Skeletal muscle tissue (tissue), 4 donors: ENCODE data around the gene ZNRF1. TPM values are rescaled to one million over a fixed set of nuclear protein-coding genes. Genes with fewer than 3 reads are reported as not detected.
A peak's percentile ranks its signal among the peaks of the same experiment; 100 is the strongest.
"Not testable (repeated sequence)": the region's sequence is repeated elsewhere in the genome, so short reads cannot be mapped to it uniquely, and the experiment has no call there.

Source experiments
- H3K27ac ChIP-seq: one replicate; pipeline ENCODE4 v1.7.0; 2013; ENCODE audit warnings: mild to moderate bottlenecking, low read depth, low read length, inconsistent platforms
- H3K27me3 ChIP-seq, 3 donors: one replicate each; pipeline ENCODE4 v1.7.0; 2013; ENCODE audit warnings: low read length in 3 of 3; ENCODE audit not compliant: control insufficient read depth in 3 of 3, insufficient read depth in 3 of 3
- H3K36me3 ChIP-seq, 3 donors: one replicate each; pipeline ENCODE4 v1.7.0; 2013; ENCODE audit warnings: low read length in 3 of 3; ENCODE audit not compliant: control insufficient read depth in 3 of 3, insufficient read depth in 3 of 3
- H3K4me1 ChIP-seq, 3 donors: one replicate each; pipeline ENCODE4 v1.7.0; 2013; ENCODE audit warnings: low read length in 3 of 3, mild to moderate bottlenecking in 3 of 3; ENCODE audit not compliant: control insufficient read depth in 3 of 3, insufficient read depth in 3 of 3
- H3K4me3 ChIP-seq, 3 donors: one replicate each; pipeline ENCODE4 v1.7.0; 2013; ENCODE audit warnings: low read length in 3 of 3
- H3K9ac ChIP-seq, 3 donors: one replicate each; pipeline ENCODE4 v1.7.0; 2013; ENCODE audit warnings: low read length in 3 of 3, mild to moderate bottlenecking in 3 of 3, moderate library complexity in 2 of 3, low read depth in 1 of 3
- H3K9me3 ChIP-seq, 3 donors: one replicate each; pipeline ENCODE4 v1.7.0; 2013; ENCODE audit warnings: low read length in 3 of 3; ENCODE audit not compliant: control insufficient read depth in 3 of 3
- total RNA-seq: library from RNA; depleted of rRNA; stranded (reverse); fragments of >200 nt; gene quantifications from one replicate; pipeline ENCODE4 v1.2.3, GENCODE V29; 2014
- donor health status: Osteomylitis.

Gene ZNRF1
- total RNA-seq, 1 donor from 2014 or later, result 7.8 TPM

GRCh38 chr16:75090899-75091298 is 92.1 kb downstream of the ZNRF1 start:
- H3K27ac ChIP-seq, H3K27me3 ChIP-seq, H3K9me3 ChIP-seq, H3K9ac ChIP-seq, H3K4me3 ChIP-seq: not testable (repeated sequence)
- Histone ChIP-seq H3K36me3 (peaks cover 5 to 13% (median 10%) of the 10 kb centered on the region in 3 donors), H3K4me1 (peaks cover 38 to 62% (median 42%) of the 10 kb centered on the region in 3 donors)

GRCh38 chr16:75091619-75092018 is 92.8 kb downstream of the ZNRF1 start:
- not testable (repeated sequence) for H3K27me3 ChIP-seq

GRCh38 chr16:75092777-75093176 is 94.0 kb downstream of the ZNRF1 start:
- Histone ChIP-seq H3K9ac (peak overlapping the region in 1 of 3 donors; percentile 40), H3K36me3 (peaks cover 5 to 13% (median 13%) of the 10 kb centered on the region in 3 donors), H3K27me3 (no peaks in the 10 kb centered on the region), H3K4me3 (no peak overlapping the region), H3K27ac (peak overlapping the region; percentile 43), H3K9me3 (no peaks in the 10 kb centered on the region), H3K4me1 (peaks cover 26 to 58% (median 37%) of the 10 kb centered on the region in 3 donors)

More at GRCh38 chr16:75091619-75092018, 92.8 kb downstream of the ZNRF1 start:
- peaks cover 5 to 13% (median 13%) of the 10 kb centered on the region in 3 donors for H3K36me3 ChIP-seq
- not testable (repeated sequence) for H3K9me3 ChIP-seq, H3K9ac ChIP-seq, H3K4me3 ChIP-seq, H3K27ac ChIP-seq
- H3K4me1 ChIP-seq, result peaks cover 31 to 58% (median 38%) of the 10 kb centered on the region in 3 donors

- peaks cover 27 to 58% (median 38%) of the 10 kb centered on the region in 3 donors for H3K4me1 ChIP-seq
Observed at GRCh38 chr16:75093598-75094540, 95.0 kb downstream of the ZNRF1 start.

GRCh38 chr16:75095204-75095621 is 96.4 kb downstream of the ZNRF1 start:
- Histone ChIP-seq H3K4me3 (no peak overlapping the region), H3K27me3 (no peaks in the 10 kb centered on the region), H3K36me3 (peaks cover 5 to 13% (median 13%) of the 10 kb centered on the region in 3 donors), H3K9ac (peak overlapping the region in 1 of 3 donors; percentile 60), H3K9me3 (no peaks in the 10 kb centered on the region), H3K4me1 (peaks cover 31 to 61% (median 44%) of the 10 kb centered on the region in 3 donors), H3K27ac (no peak overlapping the region)

More at GRCh38 chr16:75093598-75094540, 95.0 kb downstream of the ZNRF1 start:
- H3K9me3 ChIP-seq, result no peaks in the 10 kb centered on the region
- H3K27ac ChIP-seq, result peak overlapping the region; percentile 43
- H3K27me3 ChIP-seq, result no peaks in the 10 kb centered on the region
- H3K36me3 ChIP-seq, result peaks cover 5 to 13% (median 13%) of the 10 kb centered on the region in 3 donors
- no peak overlapping the region for H3K4me3 ChIP-seq
- H3K9ac ChIP-seq, result no peak overlapping the region

- no peak overlapping the region for H3K27ac ChIP-seq
- H3K4me1 ChIP-seq, result peaks cover 35 to 66% (median 47%) of the 10 kb centered on the region in 3 donors
- no peaks in the 10 kb centered on the region for H3K9me3 ChIP-seq
- H3K9ac ChIP-seq, result no peak overlapping the region
- H3K27me3 ChIP-seq, result no peaks in the 10 kb centered on the region
- H3K4me3 ChIP-seq, result no peak overlapping the region
- H3K36me3 ChIP-seq, result peaks cover 5 to 15% (median 13%) of the 10 kb centered on the region in 3 donors
Observed at GRCh38 chr16:75096656-75097055, 97.8 kb downstream of the ZNRF1 start.

- peak overlapping the region; percentile 45 for H3K27ac ChIP-seq
- peaks cover 35 to 66% (median 47%) of the 10 kb centered on the region in 3 donors for H3K4me1 ChIP-seq
- H3K9me3 ChIP-seq, result no peaks in the 10 kb centered on the region
- H3K9ac ChIP-seq, result peak overlapping the region in 2 of 3 donors; percentile 9 to 62
- peaks cover 5 to 17% (median 13%) of the 10 kb centered on the region in 3 donors for H3K36me3 ChIP-seq
- no peak overlapping the region for H3K4me3 ChIP-seq
- no peaks in the 10 kb centered on the region for H3K27me3 ChIP-seq
Observed at GRCh38 chr16:75097191-75097761, 98.5 kb downstream of the ZNRF1 start.

- peak overlapping the region; percentile 43 to 77 (median 62) for H3K9ac ChIP-seq
- H3K4me1 ChIP-seq, result peaks cover 35 to 57% (median 42%) of the 10 kb centered on the region in 3 donors
- H3K27me3 ChIP-seq, result no peaks in the 10 kb centered on the region
- peak overlapping the region; percentile 45 for H3K27ac ChIP-seq
- peak overlapping the region in 2 of 3 donors; percentile 21 to 35 for H3K4me3 ChIP-seq
- H3K36me3 ChIP-seq, result peaks cover 5 to 17% (median 17%) of the 10 kb centered on the region in 3 donors
- H3K9me3 ChIP-seq, result no peaks in the 10 kb centered on the region
Observed at GRCh38 chr16:75097941-75098901, 99.4 kb downstream of the ZNRF1 start.

GRCh38 chr16:75099075-75099667 is 100.3 kb downstream of the ZNRF1 start:
- peaks cover 1 to 14% (median 8%) of the 10 kb centered on the region in 3 donors for H3K36me3 ChIP-seq

More at GRCh38 chr16:75099075-75099667, 100.3 kb downstream of the ZNRF1 start:
- Histone ChIP-seq H3K9ac (peak overlapping the region in 2 of 3 donors; percentile 40 to 77), H3K27ac (peak overlapping the region; percentile 45), H3K4me3 (no peak overlapping the region), H3K27me3 (no peaks in the 10 kb centered on the region), H3K9me3 (no peaks in the 10 kb centered on the region), H3K4me1 (peaks cover 35 to 50% (median 38%) of the 10 kb centered on the region in 3 donors)
